OCI-LY7 (cell line): Measurements from ENCODE around the gene TAF1D. TPM values are rescaled to one million over a fixed set of nuclear protein-coding genes. Genes with fewer than 3 reads are reported as not detected.

Experiments
- BruUV-seq: library from RNA; stranded (reverse); fragments of 400-500 nt; replicated peaks from 2 replicates; lab custom pipeline; 2021; lab: Mats Ljungman, UMichigan
- CTCF ChIA-PET: fragments of 300-600 bp; sonication (Branson Sonifier 250); formaldehyde crosslinking; loops from one replicate; lab custom pipeline; 2022; ENCODE audit warnings: antibody characterized with exemption; ENCODE audit not compliant: unreplicated experiment; lab: Charles Lee
- POLR2A ChIA-PET: fragments of 300-600 bp; sonication (Branson Sonifier 250); formaldehyde crosslinking; loops from one replicate; lab custom pipeline; 2022; ENCODE audit warnings: antibody characterized with exemption; lab: Charles Lee
- DNase-seq: peaks from one replicate; pipeline ENCODE4 v3.0.0-alpha.2; 2015; ENCODE audit warnings: low spot score
- H2AFZ ChIP-seq: fragments of 200-600 bp; sonication (generic), shearing (Covaris generic); 2 replicates; pipeline ENCODE4 v1.6.1; 2014; ENCODE audit warnings: mild to moderate bottlenecking, antibody characterized with exemption, low read length, moderate library complexity
- H3K27ac ChIP-seq: fragments of 200-600 bp; sonication (generic); 2 replicates; pipeline ENCODE4 v1.5.1; 2014; ENCODE audit warnings: mixed run types, low read depth, mild to moderate bottlenecking, moderate library complexity, low read length, inconsistent platforms; ENCODE audit not compliant: poor library complexity, severe bottlenecking
- H3K36me3 ChIP-seq: fragments of 200-600 bp; sonication (generic); 2 replicates; pipeline ENCODE4 v1.6.1; 2014; ENCODE audit warnings: mild to moderate bottlenecking, antibody characterized with exemption, low read length, moderate library complexity, mixed read lengths; ENCODE audit not compliant: insufficient read depth
- H3K4me1 ChIP-seq: fragments of 200-600 bp; sonication (generic); 2 replicates; pipeline ENCODE4 v1.5.1; 2014; ENCODE audit warnings: mild to moderate bottlenecking, low read length; ENCODE audit not compliant: insufficient read depth, poor library complexity, severe bottlenecking
- H3K4me2 ChIP-seq: fragments of 200-600 bp; sonication (generic); 2 replicates; pipeline ENCODE4 v1.6.1; 2014; ENCODE audit warnings: mild to moderate bottlenecking, low read length
- H3K4me3 ChIP-seq: fragments of 200-600 bp; sonication (generic); 2 replicates; pipeline ENCODE4 v1.5.1; 2014; ENCODE audit warnings: mild to moderate bottlenecking, low read depth, low read length; ENCODE audit not compliant: poor library complexity, severe bottlenecking
- H3K79me2 ChIP-seq: fragments of 200-600 bp; sonication (generic); 2 replicates; pipeline ENCODE4 v1.6.1; 2016; ENCODE audit warnings: low read depth, mild to moderate bottlenecking, low read length, moderate library complexity, mixed read lengths; ENCODE audit not compliant: insufficient read depth
- H3K9me2 ChIP-seq: fragments of 200-600 bp; sonication (generic); 2 replicates; pipeline ENCODE4 v1.6.1; 2016; ENCODE audit warnings: mild to moderate bottlenecking, low read length, mixed read lengths; ENCODE audit not compliant: insufficient read depth
- H3K9me3 ChIP-seq: fragments of 200-600 bp; sonication (generic); 2 replicates; pipeline ENCODE4 v1.6.1; 2014; ENCODE audit warnings: mild to moderate bottlenecking, mixed run types, low read length, mixed read lengths
- H4K20me1 ChIP-seq: fragments of 200-600 bp; sonication (generic); 2 replicates; pipeline ENCODE4 v1.6.1; 2014; ENCODE audit warnings: mild to moderate bottlenecking, antibody characterized with exemption, low read length, moderate library complexity, mixed read lengths; ENCODE audit not compliant: insufficient read depth
- EZH2phosphoT487 ChIP-seq: fragments of 200-600 bp; sonication (generic); IDR thresholded peaks from 2 replicates; pipeline ENCODE4 v1.6.1; 2018; ENCODE audit warnings: low read depth, borderline replicate concordance, mild to moderate bottlenecking, mixed run types, antibody characterized with exemption, low read length, moderate library complexity, mixed read lengths
- intact Hi-C: fragments of 100-400 bp; cut with micrococcal nuclease; formaldehyde crosslinking; loops from one replicate; pipeline ENCODE4 v1.10.0; 2022; ENCODE audit not compliant: unreplicated experiment
- total RNA-seq, 2 experiments: library from RNA; depleted of rRNA in 1 of 2; stranded (reverse); fragments of >200 nt in 1 of 2; shearing (Covaris generic) in 1 of 2; gene quantifications; 2 replicates each; pipeline ENCODE4 v1.2.3, GENCODE V29; 2014 to 2022
- TF ChIP-seq, protein P1 (sequence below): fragments of 200-600 bp; sonication (generic); conservative IDR thresholded peaks from 2 replicates; pipeline ENCODE4 v1.5.1; 2014; ENCODE audit warnings: mild to moderate bottlenecking, antibody characterized with exemption, low read length, moderate library complexity, mixed read lengths

Gene TAF1D
- total RNA-seq, 2 experiments from 2014 or later, result 206 to 276 TPM

GRCh38 chr11:93704237-93704636, 37.1 kb downstream of the TAF1D start:
- Histone ChIP-seq H4K20me1 (no peaks in the 10 kb centered on the region), H3K36me3 (peaks cover 100% of the 10 kb centered on the region)

GRCh38 chr11:93700830-93701229, 40.5 kb downstream of the TAF1D start:
- ChIA-PET POLR2A (interaction anchor here (0.6 to 0.8 kb wide), 3 partner anchors 19 to 923 kb away, joined by 3 to 5 read pairs (median 4); no protein-coding TSS in a partner anchor), CTCF (no interaction called here)
- no peaks in the 10 kb centered on the region for H3K9me2 ChIP-seq
- intact Hi-C loops, result no loop called here
- no peak overlapping the region for H3K4me3 ChIP-seq
- H3K4me1 ChIP-seq, result no peaks in the 10 kb centered on the region
- H3K4me2 ChIP-seq, result no peak overlapping the region
- no peak overlapping the region for H2AFZ ChIP-seq
- no peak for TF ChIP-seq EZH2phosphoT487
- TF ChIP-seq, protein P1, sequence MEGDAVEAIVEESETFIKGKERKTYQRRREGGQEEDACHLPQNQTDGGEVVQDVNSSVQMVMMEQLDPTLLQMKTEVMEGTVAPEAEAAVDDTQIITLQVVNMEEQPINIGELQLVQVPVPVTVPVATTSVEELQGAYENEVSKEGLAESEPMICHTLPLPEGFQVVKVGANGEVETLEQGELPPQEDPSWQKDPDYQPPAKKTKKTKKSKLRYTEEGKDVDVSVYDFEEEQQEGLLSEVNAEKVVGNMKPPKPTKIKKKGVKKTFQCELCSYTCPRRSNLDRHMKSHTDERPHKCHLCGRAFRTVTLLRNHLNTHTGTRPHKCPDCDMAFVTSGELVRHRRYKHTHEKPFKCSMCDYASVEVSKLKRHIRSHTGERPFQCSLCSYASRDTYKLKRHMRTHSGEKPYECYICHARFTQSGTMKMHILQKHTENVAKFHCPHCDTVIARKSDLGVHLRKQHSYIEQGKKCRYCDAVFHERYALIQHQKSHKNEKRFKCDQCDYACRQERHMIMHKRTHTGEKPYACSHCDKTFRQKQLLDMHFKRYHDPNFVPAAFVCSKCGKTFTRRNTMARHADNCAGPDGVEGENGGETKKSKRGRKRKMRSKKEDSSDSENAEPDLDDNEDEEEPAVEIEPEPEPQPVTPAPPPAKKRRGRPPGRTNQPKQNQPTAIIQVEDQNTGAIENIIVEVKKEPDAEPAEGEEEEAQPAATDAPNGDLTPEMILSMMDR, result no peak
- H3K36me3 ChIP-seq, result peaks cover 100% of the 10 kb centered on the region
- no peaks in the 10 kb centered on the region for H3K9me3 ChIP-seq
- no peaks in the 10 kb centered on the region for H4K20me1 ChIP-seq
- no peak for DNase-seq
- no peaks in the 10 kb centered on the region for H3K79me2 ChIP-seq
- BruUV-seq, result no TSS peak
- H3K27ac ChIP-seq, result no peak overlapping the region

More at GRCh38 chr11:93704237-93704636, 37.1 kb downstream of the TAF1D start:
- BruUV-seq, result no TSS peak
- H3K9me3 ChIP-seq, result peaks cover 12% of the 10 kb centered on the region; the same call in 1 of the 2 replicates
- no peak for DNase-seq
- no peak overlapping the region for H3K27ac ChIP-seq
- ChIA-PET POLR2A (interaction anchor here (0.6 to 1.5 kb wide), 2 partner anchors 37 to 52 kb away, joined by 3 to 6 read pairs; partner anchors contain the start of genes C11orf54 and TAF1D), CTCF (no interaction called here)
- H3K4me1 ChIP-seq, result no peaks in the 10 kb centered on the region
- TF ChIP-seq, protein P1, result peak; percentile 36
- no peak for TF ChIP-seq EZH2phosphoT487
- H3K4me2 ChIP-seq, result no peak overlapping the region
- no peaks in the 10 kb centered on the region for H3K79me2 ChIP-seq
- no peak overlapping the region for H2AFZ ChIP-seq
- intact Hi-C loops, result no loop called here
- H3K9me2 ChIP-seq, result no peaks in the 10 kb centered on the region
- H3K4me3 ChIP-seq, result no peak overlapping the region

GRCh38 chr11:93697611-93698010, 43.7 kb downstream of the TAF1D start:
- TF ChIP-seq, protein P1, result no peak
- no peak for TF ChIP-seq EZH2phosphoT487
- no peak overlapping the region for H2AFZ ChIP-seq
- no peaks in the 10 kb centered on the region for H3K9me3 ChIP-seq
- no peaks in the 10 kb centered on the region for H3K79me2 ChIP-seq
- BruUV-seq, result no TSS peak
- no peak overlapping the region for H3K4me3 ChIP-seq
- H4K20me1 ChIP-seq, result no peaks in the 10 kb centered on the region
- no peak overlapping the region for H3K27ac ChIP-seq
- no peaks in the 10 kb centered on the region for H3K9me2 ChIP-seq
- ChIA-PET POLR2A (interaction anchor here (0.5 kb wide), 1 partner anchor 858 kb away, joined by 3 read pairs; no protein-coding TSS in a partner anchor), CTCF (no interaction called here)
- no peaks in the 10 kb centered on the region for H3K4me1 ChIP-seq
- H3K36me3 ChIP-seq, result peaks cover 97% of the 10 kb centered on the region
- DNase-seq, result no peak
- H3K4me2 ChIP-seq, result no peak overlapping the region
- intact Hi-C loops, result no loop called here
